ENCODE results near the gene RNF111. TPM values are rescaled to one million over a fixed set of nuclear protein-coding genes. Genes with fewer than 3 reads are reported as not detected.
"Not testable (repeated sequence)": the region's sequence is repeated elsewhere in the genome, so short reads cannot be mapped to it uniquely, and the experiment has no call there.

The RNF111 gene
- total RNA-seq, 2 donors from 2014 or later: 27.9 to 30.4 TPM

GRCh38 chr15:59104602-59104911 lies 117.1 kb downstream of the RNF111 start:
- H3K36me3 Mint-ChIP-seq (ENCODE audit: insufficient read depth in 2 of 2): peaks cover 12 to 22% of the 10 kb centered on the region in 2 donors
- H3K4me1 Mint-ChIP-seq (ENCODE audit: low read depth): peaks cover 15% of the 10 kb centered on the region
- ATAC-seq (replicated peaks in 1 of 2): no peak
- no peak for DNase-seq
- peak overlapping the region; percentile 85 to 92 for H3K4me3 Mint-ChIP-seq
- no peaks in the 10 kb centered on the region for H3K9me3 Mint-ChIP-seq
- no peaks in the 10 kb centered on the region for H3K27me3 Mint-ChIP-seq (ENCODE audit: low read depth)
- peak overlapping the region; percentile 94 for H3K27ac Mint-ChIP-seq

DNA sequence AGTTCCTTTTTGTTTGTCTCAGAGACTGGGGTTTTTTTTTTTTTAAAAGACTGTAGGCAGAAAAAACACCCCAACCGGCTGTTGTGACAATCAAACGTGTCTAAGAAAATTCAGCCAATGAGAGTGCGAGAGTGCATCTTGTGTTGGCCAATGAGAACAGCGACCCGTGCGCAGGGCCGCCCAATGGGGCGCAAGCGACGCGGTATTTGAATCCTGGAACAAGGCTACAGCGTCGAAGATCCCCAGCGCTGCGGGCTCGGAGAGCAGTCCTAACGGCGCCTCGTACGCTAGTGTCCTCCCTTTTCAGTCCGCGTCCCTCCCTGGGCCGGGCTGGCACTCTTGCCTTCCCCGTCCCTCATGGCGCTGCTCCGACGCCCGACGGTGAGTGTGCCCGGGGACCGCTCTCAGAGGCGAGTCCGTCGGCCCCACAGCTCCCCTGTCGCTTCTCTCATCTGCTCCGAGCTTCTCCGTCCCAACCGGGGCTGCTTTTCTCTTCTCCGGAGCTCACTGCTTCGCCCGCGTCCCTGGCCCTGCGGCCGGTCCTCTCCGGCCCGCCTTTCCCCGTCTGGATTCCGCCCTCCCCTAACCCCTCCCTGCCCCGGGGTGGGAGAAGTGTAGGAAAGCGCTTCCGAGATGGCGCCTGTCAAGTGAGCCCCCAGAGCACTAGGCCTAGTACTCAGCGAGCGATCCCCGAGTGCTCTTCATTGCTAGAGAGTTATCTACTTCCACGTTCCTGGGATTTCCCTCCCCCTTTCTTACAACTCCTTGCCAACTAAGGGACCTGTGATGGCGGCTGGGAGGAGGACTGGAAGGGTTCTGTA lies 117.7 kb downstream of the RNF111 start, which contains the start of gene CCNB2:
CCNB2 (plus strand) TSS at position 235 of the 821 bp plus-strand sequence; CDS start at position 358, 123 bp downstream.
- H3K36me3 Mint-ChIP-seq (ENCODE audit: insufficient read depth in 2 of 2): peaks cover 12 to 23% of the 10 kb centered on the region in 2 donors
- DNase-seq: peak; percentile 85 to 87
- peaks cover 15% of the 10 kb centered on the region for H3K4me1 Mint-ChIP-seq (ENCODE audit: low read depth)
- no peaks in the 10 kb centered on the region for H3K9me3 Mint-ChIP-seq
- H3K27me3 Mint-ChIP-seq (ENCODE audit: low read depth): no peaks in the 10 kb centered on the region
- peak within 1 kb of the TSS; percentile 85 to 92 for H3K4me3 Mint-ChIP-seq
- peak; percentile 99 for ATAC-seq (replicated peaks in 1 of 2)
- H3K27ac Mint-ChIP-seq: peak within 1 kb of the TSS; percentile 94

- peak overlapping the region; percentile 89 for H3K27ac Mint-ChIP-seq
- H3K4me1 Mint-ChIP-seq (ENCODE audit: low read depth): peaks cover 15% of the 10 kb centered on the region
- peak overlapping the region; percentile 85 to 92 for H3K4me3 Mint-ChIP-seq
- ATAC-seq (replicated peaks in 1 of 2) (no peak), DNase-seq (no peak)
- H3K9me3 Mint-ChIP-seq: no peaks in the 10 kb centered on the region
- H3K36me3 Mint-ChIP-seq (ENCODE audit: insufficient read depth in 2 of 2): peaks cover 12 to 23% of the 10 kb centered on the region in 2 donors
- no peaks in the 10 kb centered on the region for H3K27me3 Mint-ChIP-seq (ENCODE audit: low read depth)
Observed at GRCh38 chr15:59105854-59106253, 118.4 kb downstream of the RNF111 start.

DNA sequence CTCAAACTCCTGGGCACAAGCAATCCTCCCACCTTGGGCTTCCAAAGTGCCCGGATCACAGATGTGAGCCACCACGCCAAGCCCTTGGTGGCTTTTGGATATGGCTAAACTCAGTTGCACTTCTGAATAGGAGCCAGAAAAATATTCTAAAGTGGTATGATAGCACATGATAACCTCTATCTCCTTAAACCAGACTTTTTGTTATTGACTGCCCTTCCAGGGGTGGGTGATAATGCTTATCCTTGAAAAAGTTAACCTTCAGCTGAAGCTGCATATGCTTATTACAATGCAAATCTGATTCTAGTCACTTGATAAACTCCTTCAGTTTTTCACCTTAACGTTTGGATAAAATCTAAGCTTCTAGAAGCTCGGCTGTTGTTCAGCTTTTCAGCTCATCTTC lies 123.8 kb downstream of the RNF111 start:
- Mint-ChIP-seq H3K27me3 (ENCODE audit: low read depth) (no peaks in the 10 kb centered on the region), H3K9me3 (no peaks in the 10 kb centered on the region), H3K27ac (no peak overlapping the region), H3K4me3 (no peak overlapping the region), H3K4me1 (ENCODE audit: low read depth) (no peaks in the 10 kb centered on the region), H3K36me3 (ENCODE audit: insufficient read depth in 2 of 2) (peaks cover 18 to 44% of the 10 kb centered on the region in 2 donors)
- DNase-seq (no peak), ATAC-seq (replicated peaks in 1 of 2) (no peak)

DNA sequence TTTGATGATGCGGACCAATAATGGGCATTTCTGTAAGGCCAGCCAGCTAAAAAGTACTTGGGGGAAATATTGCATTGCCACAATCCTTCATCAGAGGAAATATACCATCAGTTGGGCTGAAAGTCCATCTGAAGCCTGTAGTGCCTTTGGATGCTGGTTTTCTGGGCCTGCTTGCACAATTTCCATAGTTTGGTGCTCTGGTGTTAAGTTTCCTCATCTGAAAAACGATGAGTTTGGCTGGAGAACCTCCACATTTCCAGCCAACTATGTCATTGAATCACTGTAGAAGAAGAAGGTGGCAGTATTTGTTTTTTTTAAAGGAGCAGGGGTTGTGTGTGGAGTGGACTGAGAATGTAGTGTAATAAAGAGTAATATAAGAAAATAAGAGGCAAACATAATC lies 127.6 kb downstream of the RNF111 start:
- Mint-ChIP-seq H3K27ac (no peak overlapping the region), H3K4me3 (no peak overlapping the region), H3K36me3 (ENCODE audit: insufficient read depth in 2 of 2) (peaks cover 12 to 45% of the 10 kb centered on the region in 2 donors), H3K9me3 (no peaks in the 10 kb centered on the region), H3K27me3 (ENCODE audit: low read depth) (no peaks in the 10 kb centered on the region), H3K4me1 (ENCODE audit: low read depth) (no peaks in the 10 kb centered on the region)
- no peak for ATAC-seq (replicated peaks in 1 of 2)
- no peak for DNase-seq

GRCh38 chr15:59116141-59116540 lies 128.7 kb downstream of the RNF111 start:
- H3K4me3 Mint-ChIP-seq: no peak overlapping the region
- H3K4me1 Mint-ChIP-seq (ENCODE audit: low read depth): no peaks in the 10 kb centered on the region
- ATAC-seq (replicated peaks in 1 of 2) (no peak), DNase-seq (no peak)
- peaks cover 12 to 47% of the 10 kb centered on the region in 2 donors for H3K36me3 Mint-ChIP-seq (ENCODE audit: insufficient read depth in 2 of 2)
- no peak overlapping the region for H3K27ac Mint-ChIP-seq
- no peaks in the 10 kb centered on the region for H3K27me3 Mint-ChIP-seq (ENCODE audit: low read depth)
- H3K9me3 Mint-ChIP-seq: no peaks in the 10 kb centered on the region

DNA sequence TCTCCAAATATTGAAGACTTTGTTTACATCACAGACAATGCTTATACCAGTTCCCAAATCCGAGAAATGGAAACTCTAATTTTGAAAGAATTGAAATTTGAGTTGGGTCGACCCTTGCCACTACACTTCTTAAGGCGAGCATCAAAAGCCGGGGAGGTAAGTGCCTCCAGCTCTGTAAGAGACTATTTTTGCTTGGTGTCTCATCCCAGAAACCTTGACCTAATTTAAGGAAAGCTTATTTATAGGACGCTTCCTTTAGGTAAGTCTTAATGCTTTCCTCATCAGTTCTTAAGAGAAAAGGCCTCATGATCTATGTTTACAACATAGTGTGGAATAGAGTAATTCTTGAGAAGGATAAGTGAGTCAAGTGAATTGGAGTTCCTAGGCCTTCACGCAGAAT lies 129.3 kb downstream of the RNF111 start:
- no peaks in the 10 kb centered on the region for H3K9me3 Mint-ChIP-seq
- H3K4me3 Mint-ChIP-seq: no peak overlapping the region
- peaks cover 12 to 47% of the 10 kb centered on the region in 2 donors for H3K36me3 Mint-ChIP-seq (ENCODE audit: insufficient read depth in 2 of 2)
- ATAC-seq (replicated peaks in 1 of 2): no peak
- H3K27ac Mint-ChIP-seq: no peak overlapping the region
- DNase-seq: no peak
- H3K27me3 Mint-ChIP-seq (ENCODE audit: low read depth): no peaks in the 10 kb centered on the region
- no peaks in the 10 kb centered on the region for H3K4me1 Mint-ChIP-seq (ENCODE audit: low read depth)

- no peak for DNase-seq
- peaks cover 9 to 36% of the 10 kb centered on the region in 2 donors for H3K36me3 Mint-ChIP-seq (ENCODE audit: insufficient read depth in 2 of 2)
- no peaks in the 10 kb centered on the region for H3K9me3 Mint-ChIP-seq
- no peak overlapping the region for H3K4me3 Mint-ChIP-seq
- no peaks in the 10 kb centered on the region for H3K4me1 Mint-ChIP-seq (ENCODE audit: low read depth)
- H3K27ac Mint-ChIP-seq: no peak overlapping the region
- ATAC-seq (replicated peaks in 1 of 2): no peak
- no peaks in the 10 kb centered on the region for H3K27me3 Mint-ChIP-seq (ENCODE audit: low read depth)
Observed at GRCh38 chr15:59119625-59120024, 132.2 kb downstream of the RNF111 start.

DNA sequence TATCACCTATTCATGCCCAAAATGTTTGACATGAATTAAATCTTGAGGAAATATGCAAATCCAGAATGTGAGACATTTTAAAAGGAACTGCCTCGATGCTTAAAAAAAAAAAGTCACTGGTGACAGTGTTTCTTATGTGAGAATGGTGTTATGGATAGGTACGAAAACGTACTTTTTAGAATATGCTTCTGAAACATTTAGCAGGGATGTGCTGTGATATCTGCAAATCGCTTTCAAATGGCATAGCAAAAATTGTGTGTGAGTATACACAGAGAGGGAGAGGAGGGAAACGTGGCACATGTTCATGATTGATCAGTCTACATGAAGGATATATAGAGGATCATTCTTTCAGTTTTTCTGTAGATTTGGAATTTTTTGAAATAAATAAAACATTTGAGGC lies 133.5 kb downstream of the RNF111 start:
- ATAC-seq (replicated peaks in 1 of 2) (no peak), DNase-seq (no peak)
- H3K27ac Mint-ChIP-seq: no peak overlapping the region
- H3K4me3 Mint-ChIP-seq: no peak overlapping the region
- H3K9me3 Mint-ChIP-seq: no peaks in the 10 kb centered on the region
- no peaks in the 10 kb centered on the region for H3K4me1 Mint-ChIP-seq (ENCODE audit: low read depth)
- peaks cover 8 to 39% of the 10 kb centered on the region in 2 donors for H3K36me3 Mint-ChIP-seq (ENCODE audit: insufficient read depth in 2 of 2)
- no peaks in the 10 kb centered on the region for H3K27me3 Mint-ChIP-seq (ENCODE audit: low read depth)

DNA sequence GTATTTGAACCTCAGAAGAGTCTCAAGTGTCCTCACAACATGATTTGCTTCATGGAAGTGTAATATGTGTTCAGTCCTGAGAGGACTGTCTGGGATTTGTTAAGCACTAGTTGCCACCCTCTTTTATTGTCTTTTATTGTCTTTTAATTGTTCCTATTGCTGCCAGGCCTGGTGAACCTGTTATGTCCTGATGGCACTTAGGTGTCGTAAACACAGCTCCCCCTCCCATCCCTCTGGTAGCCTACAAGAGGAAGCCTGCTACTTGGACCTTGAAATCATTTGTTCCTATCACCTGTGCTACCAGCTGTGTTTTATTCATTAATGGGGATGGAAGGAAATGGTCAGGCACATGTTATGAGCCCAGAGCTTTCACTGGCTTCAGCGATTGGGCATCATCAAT lies 136.8 kb downstream of the RNF111 start:
- Mint-ChIP-seq H3K27me3 (ENCODE audit: low read depth) (no peaks in the 10 kb centered on the region), H3K4me3 (no peak overlapping the region), H3K27ac (no peak overlapping the region), H3K4me1 (ENCODE audit: low read depth) (no peaks in the 10 kb centered on the region), H3K9me3 (peaks cover 0 to 11% of the 10 kb centered on the region in 2 donors), H3K36me3 (ENCODE audit: insufficient read depth in 2 of 2) (peaks cover 19 to 47% of the 10 kb centered on the region in 2 donors)
- ATAC-seq (replicated peaks in 1 of 2): no peak
- DNase-seq: no peak

DNA sequence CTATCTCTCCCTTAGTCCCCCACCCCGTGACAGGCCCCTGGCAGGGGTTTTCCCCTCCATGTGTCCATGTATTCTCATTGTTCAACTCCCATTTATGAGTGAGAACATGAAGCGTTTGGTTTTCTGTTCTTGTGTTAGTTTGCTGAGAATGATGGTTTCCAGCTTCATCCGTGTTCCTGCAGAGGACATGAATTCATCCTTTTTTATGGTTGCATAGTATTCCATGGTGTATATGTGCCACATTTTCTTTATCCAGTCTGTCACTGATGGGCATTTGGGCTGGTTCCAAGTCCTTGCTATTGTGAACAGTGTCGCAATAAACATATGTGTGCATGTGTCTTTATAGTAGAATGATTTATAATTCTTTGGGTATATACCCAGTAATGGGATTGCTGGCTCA lies 138.2 kb downstream of the RNF111 start:
- not testable (repeated sequence) for H3K27ac Mint-ChIP-seq; ATAC-seq (replicated peaks in 1 of 2); H3K4me1 Mint-ChIP-seq (ENCODE audit: low read depth); H3K4me3 Mint-ChIP-seq; DNase-seq; H3K27me3 Mint-ChIP-seq (ENCODE audit: low read depth)
- Mint-ChIP-seq H3K36me3 (ENCODE audit: insufficient read depth in 2 of 2) (peaks cover 30 to 56% of the 10 kb centered on the region in 2 donors), H3K9me3 (peaks cover 2 to 11% of the 10 kb centered on the region in 2 donors)

GRCh38 chr15:59127255-59127654 lies 139.8 kb downstream of the RNF111 start:
- not testable (repeated sequence) for H3K4me1 Mint-ChIP-seq (ENCODE audit: low read depth); DNase-seq; H3K27me3 Mint-ChIP-seq (ENCODE audit: low read depth); H3K27ac Mint-ChIP-seq; H3K4me3 Mint-ChIP-seq; ATAC-seq (replicated peaks in 1 of 2)
- H3K9me3 Mint-ChIP-seq: peaks cover 2 to 11% of the 10 kb centered on the region in 2 donors
- H3K36me3 Mint-ChIP-seq (ENCODE audit: insufficient read depth in 2 of 2): peaks cover 31 to 59% of the 10 kb centered on the region in 2 donors

DNA sequence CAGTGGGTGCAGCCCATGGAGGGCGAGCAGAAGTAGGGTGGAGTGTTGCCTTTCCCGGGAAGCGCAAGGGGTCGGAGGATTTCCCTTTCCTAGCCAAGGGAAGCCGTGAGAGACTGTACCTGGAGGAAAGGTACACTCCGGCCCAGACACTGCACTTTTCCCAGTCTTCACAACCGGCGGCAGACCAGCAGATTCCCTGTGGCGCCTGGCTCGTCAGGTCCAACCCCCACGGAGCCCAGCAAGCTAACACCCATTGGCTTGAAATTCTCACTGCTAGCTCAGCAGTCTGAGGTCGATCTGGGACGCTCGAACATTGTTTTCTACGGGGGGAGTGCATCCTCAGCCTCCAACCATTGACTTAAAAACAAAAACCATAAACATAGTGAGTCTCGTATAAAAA lies 144.0 kb downstream of the RNF111 start:
- no peak for ATAC-seq (replicated peaks in 1 of 2)
- peaks cover 2 to 11% of the 10 kb centered on the region in 2 donors for H3K9me3 Mint-ChIP-seq
- H3K4me1 Mint-ChIP-seq (ENCODE audit: low read depth): no peaks in the 10 kb centered on the region
- DNase-seq: no peak
- no peaks in the 10 kb centered on the region for H3K27me3 Mint-ChIP-seq (ENCODE audit: low read depth)
- no peak overlapping the region for H3K4me3 Mint-ChIP-seq
- H3K36me3 Mint-ChIP-seq (ENCODE audit: insufficient read depth in 2 of 2): peaks cover 25 to 46% of the 10 kb centered on the region in 2 donors
- H3K27ac Mint-ChIP-seq: no peak overlapping the region
